Stimulated activated CD8-positive, alpha-beta memory T cell treated with anti-CD3 and anti-CD28 coated beads, Interleukin-4, amount 100 ng/mL, for 24 hours (primary cell): Measurements from ENCODE around the gene EIF3B.
"Not testable (repeated sequence)": the region's sequence is repeated elsewhere in the genome, so short reads cannot be mapped to it uniquely, and the experiment has no call there.

Source experiments
- DNase-seq: peaks from one replicate; pipeline ENCODE4 v3.0.0-alpha.2; 2020; ENCODE audit warnings: low read depth

The EIF3B gene

GRCh38 chr7:2347351-2348063, 7.1 kb upstream of the EIF3B start:
- not testable (repeated sequence) for DNase-seq

- DNase-seq, result no peak
Measured at GRCh38 chr7:2350055-2350454, 4.6 kb upstream of the EIF3B start.

- no peak for DNase-seq
Measured at GRCh38 chr7:2350861-2351260, 3.8 kb upstream of the EIF3B start.

- no peak for DNase-seq
Measured at GRCh38 chr7:2353113-2353935, 1.3 kb upstream of the EIF3B start.

- peak; percentile 85 for DNase-seq
Measured at GRCh38 chr7:2353936-2354185, 766 bp upstream of the EIF3B start.

GRCh38 chr7:2354939-2355704, 495 bp downstream of the EIF3B start:
- DNase-seq, result no peak

GRCh38 chr7:2355705-2356008, 1.0 kb downstream of the EIF3B start:
- DNase-seq, result no peak

GRCh38 chr7:2357165-2357564, 2.5 kb downstream of the EIF3B start:
- DNase-seq, result no peak

- DNase-seq, result no peak
Measured at GRCh38 chr7:2357571-2357970, 2.9 kb downstream of the EIF3B start.

GRCh38 chr7:2358968-2359527, 4.4 kb downstream of the EIF3B start:
- no peak for DNase-seq

GRCh38 chr7:2359610-2360009, 5.0 kb downstream of the EIF3B start:
- DNase-seq, result no peak

GRCh38 chr7:2360796-2361195, 6.2 kb downstream of the EIF3B start:
- no peak for DNase-seq

- DNase-seq, result no peak
Measured at GRCh38 chr7:2362385-2363088, 7.9 kb downstream of the EIF3B start.

GRCh38 chr7:2369139-2369538, 14.5 kb downstream of the EIF3B start:
- DNase-seq, result no peak

GRCh38 chr7:2371329-2371728, 16.7 kb downstream of the EIF3B start:
- DNase-seq, result no peak

GRCh38 chr7:2372724-2373123, 18.1 kb downstream of the EIF3B start:
- no peak for DNase-seq

- DNase-seq, result no peak
Measured at GRCh38 chr7:2373124-2373556, 18.5 kb downstream of the EIF3B start.

- no peak for DNase-seq
Measured at GRCh38 chr7:2373646-2374045, 19.0 kb downstream of the EIF3B start.

GRCh38 chr7:2374401-2374800, 19.8 kb downstream of the EIF3B start:
- DNase-seq, result no peak

GRCh38 chr7:2374830-2375728, 20.5 kb downstream of the EIF3B start:
- DNase-seq, result no peak
